SH-SY5Y (cell line): ENCODE measurements around the gene GPC5.

ENCODE experiments used
- GATA2 ChIP-seq: IDR thresholded peaks from 2 replicates; pipeline ENCODE4 v1.6.1; 2011; ENCODE audit warnings: mild to moderate bottlenecking, low read depth, low read length
- GATA3 ChIP-seq: IDR thresholded peaks from 2 replicates; pipeline ENCODE4 v1.6.1; 2011; ENCODE audit warnings: low read depth, mild to moderate bottlenecking, low read length, moderate library complexity

The GPC5 gene

GRCh38 chr13:92537471-92537870 is 1139.0 kb downstream of the GPC5 start:
- TF ChIP-seq GATA2 (no peak), GATA3 (no peak)

DNA sequence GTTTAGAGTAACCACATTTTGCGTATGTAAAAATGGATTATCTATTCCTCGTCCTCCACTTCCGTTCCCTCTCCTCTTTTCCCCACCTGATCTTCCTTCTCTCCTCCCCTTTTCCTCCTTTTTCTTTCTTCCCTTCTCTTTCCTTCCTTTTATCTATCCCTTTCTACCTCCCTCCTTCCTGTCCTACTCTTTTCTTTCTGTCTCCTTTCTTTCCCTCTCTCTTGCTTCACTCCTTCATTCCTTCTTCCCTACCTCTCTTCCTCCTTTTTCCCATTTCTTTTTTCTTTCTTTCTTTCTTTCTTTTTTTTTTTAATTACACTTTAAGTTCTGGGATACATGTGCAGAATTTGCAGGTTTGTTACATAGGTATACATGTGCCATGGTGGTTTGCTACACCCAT is 1139.7 kb downstream of the GPC5 start:
- TF ChIP-seq GATA2 (no peak), GATA3 (no peak)

DNA sequence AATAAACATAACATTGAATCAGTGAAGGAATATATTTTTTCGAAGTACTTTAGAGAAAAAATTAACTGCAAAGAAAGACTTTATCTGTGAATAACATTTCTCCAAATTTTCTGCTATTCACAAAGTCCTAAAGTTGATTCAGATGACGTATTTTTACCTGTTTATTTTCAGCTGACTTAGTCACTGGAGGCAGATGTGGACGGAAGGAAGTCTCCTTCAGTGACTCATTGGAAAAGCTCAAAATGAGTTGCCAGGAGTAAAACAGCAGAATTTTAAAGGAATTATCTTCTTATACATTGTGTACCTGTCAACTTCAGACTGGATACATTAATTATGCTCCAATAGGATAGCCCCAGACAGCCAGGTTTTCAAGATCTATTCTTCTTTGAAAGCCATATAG is 1148.8 kb downstream of the GPC5 start:
- TF ChIP-seq GATA3 (no peak), GATA2 (no peak)

DNA sequence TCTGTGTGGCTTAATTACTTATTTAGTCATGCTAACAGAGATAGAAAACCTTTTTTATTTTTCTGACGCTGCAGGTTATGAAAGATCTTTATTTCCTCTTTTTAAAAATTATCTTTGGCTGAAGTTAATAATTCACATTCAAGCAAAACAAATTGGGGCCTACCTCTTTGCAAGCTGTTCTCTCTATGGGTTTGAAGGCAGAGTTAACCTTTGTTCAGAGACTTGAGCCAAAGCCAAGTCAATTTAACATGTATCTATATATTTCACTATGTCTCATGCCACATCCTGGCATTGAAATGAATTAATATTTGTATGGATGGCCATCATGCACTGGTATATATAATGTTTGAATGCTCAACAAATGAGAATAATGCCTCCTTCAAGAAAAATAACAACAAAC is 1150.9 kb downstream of the GPC5 start:
- TF ChIP-seq GATA3 (no peak), GATA2 (no peak)

GRCh38 chr13:92553470-92554114 is 1155.2 kb downstream of the GPC5 start:
- no peak for TF ChIP-seq GATA3
- TF ChIP-seq GATA2, result no peak

DNA sequence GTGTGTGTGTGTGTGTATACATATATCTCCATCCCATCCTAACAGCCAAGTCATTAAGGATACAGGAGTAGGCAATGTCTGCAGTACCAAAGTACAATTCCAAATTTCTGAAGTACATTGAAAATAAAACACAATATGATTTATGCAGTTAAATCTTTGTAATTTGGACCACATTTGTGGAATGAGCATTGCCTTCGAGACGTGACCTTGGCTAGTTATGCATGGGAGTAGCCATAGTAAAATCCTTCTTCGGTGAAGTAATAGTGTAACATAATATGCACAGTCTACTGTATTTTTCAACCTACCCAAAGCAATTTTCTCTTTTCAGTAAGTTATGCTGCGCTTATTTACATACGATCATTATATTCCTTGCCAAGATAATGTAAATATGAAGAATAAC is 1162.5 kb downstream of the GPC5 start:
- TF ChIP-seq GATA3 (no peak), GATA2 (no peak)

DNA sequence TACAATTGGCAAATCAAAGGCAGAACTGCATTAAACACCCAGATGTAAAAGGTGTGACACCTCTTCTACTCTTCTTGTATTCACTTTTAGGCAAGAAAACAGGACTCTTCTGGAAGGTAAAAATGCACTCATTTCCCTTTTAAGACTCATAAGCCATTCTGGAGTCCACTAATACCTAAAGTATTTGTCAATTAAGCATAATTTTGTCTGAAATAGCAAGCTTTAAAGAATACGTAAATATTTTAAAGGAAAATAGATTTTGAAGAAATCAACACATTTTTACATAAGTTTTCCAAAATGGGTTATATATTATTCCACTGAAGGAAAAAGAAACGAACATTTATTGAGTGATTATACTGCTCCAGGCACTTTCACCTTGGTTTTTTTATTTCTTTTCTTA is 1166.5 kb downstream of the GPC5 start:
- no peak for TF ChIP-seq GATA3
- TF ChIP-seq GATA2, result no peak

DNA sequence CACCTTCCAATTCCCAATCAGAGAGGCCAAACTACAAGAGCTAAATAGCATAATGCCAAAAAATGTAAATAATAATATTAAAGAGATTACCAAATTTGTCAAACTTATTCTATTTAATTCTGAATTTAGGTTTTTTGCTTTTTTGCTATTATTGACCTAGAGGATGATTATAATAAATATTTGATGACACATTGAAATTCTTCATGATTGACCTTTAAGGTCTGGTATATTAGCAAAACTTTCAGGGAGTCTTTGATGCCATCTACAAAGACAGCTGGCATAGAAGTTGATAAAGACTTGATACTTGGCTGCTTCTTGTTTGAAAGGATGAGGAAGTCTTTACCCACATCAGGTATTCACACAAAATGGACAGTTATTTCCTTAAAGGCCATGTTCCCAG is 1168.3 kb downstream of the GPC5 start:
- TF ChIP-seq GATA3 (no peak), GATA2 (no peak)

- TF ChIP-seq GATA2 (no peak), GATA3 (no peak)
Observed at GRCh38 chr13:92572190-92572589, 1173.8 kb downstream of the GPC5 start.

DNA sequence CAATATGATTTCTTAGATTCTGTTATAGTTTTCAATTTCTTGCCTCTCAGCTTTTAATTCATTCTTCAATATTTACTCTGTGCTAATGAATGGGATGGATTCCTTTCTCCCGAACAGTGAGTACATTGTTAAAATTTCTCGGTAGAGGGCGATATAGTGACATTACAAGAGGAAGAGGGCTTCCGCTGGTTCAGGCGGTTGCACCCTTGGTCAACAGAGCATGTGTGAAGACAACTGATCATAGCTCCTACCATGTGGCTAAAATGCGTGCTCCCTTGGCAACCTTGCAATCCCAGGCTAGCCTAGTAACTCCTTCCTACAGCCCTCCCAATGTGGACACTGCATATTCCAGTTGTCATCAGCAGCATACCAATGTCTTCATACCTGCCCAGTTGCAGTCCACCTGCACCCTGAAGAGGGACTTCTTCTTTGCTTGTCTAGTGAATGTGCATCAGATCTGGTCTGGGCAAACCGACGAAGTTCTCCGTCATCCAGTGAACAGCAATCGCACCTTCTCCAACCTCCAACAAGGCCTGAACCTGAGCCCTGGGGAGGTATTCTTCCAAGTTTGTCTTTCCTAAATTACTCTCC is 1175.1 kb downstream of the GPC5 start:
- TF ChIP-seq GATA3 (no peak), GATA2 (no peak)

DNA sequence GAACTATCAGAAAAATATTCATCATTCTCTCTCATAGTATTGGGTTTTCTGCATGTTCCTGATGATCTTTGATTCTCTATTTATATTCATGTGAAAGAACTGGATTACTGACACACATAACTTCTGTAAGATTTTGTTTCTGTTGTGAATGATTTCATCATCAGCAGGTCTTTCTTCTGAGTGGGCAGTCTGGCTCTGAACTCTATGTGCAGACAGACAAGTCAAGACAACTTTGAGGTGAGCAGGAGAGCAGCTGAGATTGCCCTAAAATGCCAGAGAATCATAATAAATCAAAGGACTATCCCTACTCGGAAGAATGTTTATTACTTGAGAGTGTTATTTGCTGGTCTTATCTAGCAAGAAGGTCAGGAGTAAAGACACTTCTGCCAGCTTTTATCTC is 1176.1 kb downstream of the GPC5 start:
- TF ChIP-seq GATA2, result no peak

DNA sequence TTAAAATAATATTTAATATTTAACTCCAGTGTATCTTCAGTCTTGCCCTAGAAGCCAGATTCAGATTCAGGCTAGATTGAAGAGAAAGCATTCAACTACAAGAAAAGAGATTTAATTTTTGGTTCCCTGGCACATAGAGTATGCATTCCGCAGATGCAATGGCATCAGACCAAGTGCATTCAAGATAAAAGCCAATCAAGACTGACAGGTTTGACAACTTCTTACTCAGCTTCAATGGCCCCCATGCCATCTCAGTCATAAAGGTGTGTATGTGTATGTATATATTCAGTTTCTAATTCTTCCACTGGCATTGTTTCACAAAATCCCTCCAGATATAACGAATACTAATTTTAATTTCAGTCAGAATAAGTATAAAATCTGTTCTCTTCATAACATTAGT is 1177.4 kb downstream of the GPC5 start:
- TF ChIP-seq GATA3, result no peak
- TF ChIP-seq GATA2, result no peak

DNA sequence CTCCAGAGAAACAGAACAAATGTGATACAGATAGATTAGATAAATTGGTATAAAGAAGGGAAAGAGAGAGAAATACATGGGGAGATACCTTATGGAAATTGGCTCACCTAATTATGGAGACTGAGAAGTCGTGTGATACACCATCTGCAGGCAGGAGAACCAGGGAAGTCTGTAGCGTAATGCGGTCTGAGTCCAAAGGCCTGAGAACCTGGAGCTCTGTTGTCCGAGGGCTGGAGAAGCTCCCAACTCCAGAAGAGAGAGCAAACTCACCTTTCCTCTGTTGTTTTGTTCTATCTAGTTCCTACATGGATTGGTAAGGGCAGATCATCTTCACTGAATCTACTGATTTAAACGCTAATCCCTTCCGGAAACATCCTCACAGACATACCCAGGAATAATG is 1179.9 kb downstream of the GPC5 start:
- no peak for TF ChIP-seq GATA3
- no peak for TF ChIP-seq GATA2

- TF ChIP-seq GATA3, result no peak
- no peak for TF ChIP-seq GATA2
Observed at GRCh38 chr13:92589955-92590354, 1191.5 kb downstream of the GPC5 start.

DNA sequence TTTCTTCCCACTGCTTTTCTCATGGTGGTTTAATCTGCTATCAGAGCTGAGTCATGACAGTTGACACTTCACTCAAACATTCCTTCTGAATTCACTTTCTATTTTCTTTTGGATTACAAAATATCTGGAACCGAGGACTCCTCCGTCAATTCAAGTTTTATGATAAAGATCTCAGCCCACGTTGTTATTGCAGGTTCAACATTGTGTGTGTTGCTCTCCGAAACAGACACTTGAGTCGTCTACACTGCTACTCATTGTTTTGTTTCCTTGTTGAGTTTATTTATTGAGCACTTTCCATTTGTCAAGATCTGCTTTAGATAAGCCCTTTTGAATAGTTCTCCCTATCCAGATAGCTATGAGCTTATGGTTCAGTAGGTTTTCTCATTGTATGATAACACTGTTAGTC is 1192.1 kb downstream of the GPC5 start:
- TF ChIP-seq GATA2 (no peak), GATA3 (no peak)

GRCh38 chr13:92591117-92591516 is 1192.7 kb downstream of the GPC5 start:
- no peak for TF ChIP-seq GATA3
- no peak for TF ChIP-seq GATA2

- TF ChIP-seq GATA3 (no peak), GATA2 (no peak)
Observed at GRCh38 chr13:92592757-92593156, 1194.3 kb downstream of the GPC5 start.
